Epidermal melanocyte (primary cell): ENCODE data around the gene TDG.

Experiments used
- DNase-seq: peaks from one replicate; pipeline ENCODE4 v3.0.0; 2011; ENCODE audit warnings: low spot score; ENCODE audit not compliant: insufficient read length

The TDG gene

DNA sequence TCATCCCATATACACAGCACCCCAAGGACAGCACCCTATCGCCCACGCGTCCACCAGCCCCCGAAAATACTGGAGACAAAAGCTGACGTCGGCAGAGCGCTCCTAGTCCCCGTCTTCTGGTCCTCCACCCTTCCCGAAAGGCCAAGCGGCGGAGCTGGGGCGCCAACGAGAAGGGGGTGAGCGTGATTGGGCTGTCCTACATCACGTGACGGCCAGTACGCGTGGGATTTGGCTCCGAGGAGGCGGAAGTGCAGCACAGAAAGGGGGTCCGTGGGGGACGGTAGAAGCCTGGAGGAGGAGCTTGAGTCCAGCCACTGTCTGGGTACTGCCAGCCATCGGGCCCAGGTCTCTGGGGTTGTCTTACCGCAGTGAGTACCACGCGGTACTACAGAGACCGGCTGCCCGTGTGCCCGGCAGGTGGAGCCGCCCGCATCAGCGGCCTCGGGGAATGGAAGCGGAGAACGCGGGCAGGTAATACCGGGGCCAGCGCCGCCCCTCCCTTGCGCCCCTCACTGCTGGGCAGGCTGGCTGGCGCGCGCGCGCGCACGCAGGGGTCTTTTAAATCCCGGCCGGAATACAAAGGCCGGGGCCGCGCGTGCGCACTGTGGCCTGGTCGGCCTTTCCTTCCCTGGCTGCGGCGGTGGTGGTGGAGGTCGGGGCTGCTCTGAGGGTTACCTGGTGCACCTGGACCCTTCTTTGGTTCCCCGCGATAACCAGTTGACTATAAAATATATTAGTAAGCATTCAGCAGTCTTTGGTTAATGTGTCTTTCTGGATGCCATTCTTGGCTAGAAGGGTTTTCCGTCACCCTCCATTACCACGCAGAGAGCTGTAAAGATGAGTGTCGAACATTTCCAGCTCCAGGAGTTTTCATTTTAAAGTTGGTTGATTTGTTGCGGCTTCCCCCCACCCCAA, at the start of gene TDG:
TSS of gene TDG (plus strand) at position 283 of the 915 bp plus-strand sequence. CDS start at position 449, 166 bp downstream.
- peak; percentile 83 for DNase-seq

DNA sequence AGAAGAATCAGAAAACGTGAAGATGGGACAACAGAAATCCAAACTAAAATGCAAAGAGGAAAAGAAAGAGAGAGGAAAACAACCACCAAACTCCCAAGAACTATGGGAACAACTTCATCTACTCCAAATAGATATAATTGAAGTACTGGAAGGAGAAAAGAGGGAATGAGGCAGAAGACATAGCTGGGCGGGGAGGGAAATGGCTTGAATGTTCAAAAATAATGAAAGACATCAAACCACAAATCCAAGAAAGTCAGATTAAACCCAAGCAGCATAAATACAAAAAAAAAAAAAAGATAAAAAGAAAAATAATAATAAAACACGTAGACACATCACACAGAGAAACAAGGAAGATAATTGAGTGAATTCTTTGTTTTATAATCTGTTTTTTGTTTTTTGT, 47.8 kb upstream of the TDG start:
- DNase-seq = no peak

DNA sequence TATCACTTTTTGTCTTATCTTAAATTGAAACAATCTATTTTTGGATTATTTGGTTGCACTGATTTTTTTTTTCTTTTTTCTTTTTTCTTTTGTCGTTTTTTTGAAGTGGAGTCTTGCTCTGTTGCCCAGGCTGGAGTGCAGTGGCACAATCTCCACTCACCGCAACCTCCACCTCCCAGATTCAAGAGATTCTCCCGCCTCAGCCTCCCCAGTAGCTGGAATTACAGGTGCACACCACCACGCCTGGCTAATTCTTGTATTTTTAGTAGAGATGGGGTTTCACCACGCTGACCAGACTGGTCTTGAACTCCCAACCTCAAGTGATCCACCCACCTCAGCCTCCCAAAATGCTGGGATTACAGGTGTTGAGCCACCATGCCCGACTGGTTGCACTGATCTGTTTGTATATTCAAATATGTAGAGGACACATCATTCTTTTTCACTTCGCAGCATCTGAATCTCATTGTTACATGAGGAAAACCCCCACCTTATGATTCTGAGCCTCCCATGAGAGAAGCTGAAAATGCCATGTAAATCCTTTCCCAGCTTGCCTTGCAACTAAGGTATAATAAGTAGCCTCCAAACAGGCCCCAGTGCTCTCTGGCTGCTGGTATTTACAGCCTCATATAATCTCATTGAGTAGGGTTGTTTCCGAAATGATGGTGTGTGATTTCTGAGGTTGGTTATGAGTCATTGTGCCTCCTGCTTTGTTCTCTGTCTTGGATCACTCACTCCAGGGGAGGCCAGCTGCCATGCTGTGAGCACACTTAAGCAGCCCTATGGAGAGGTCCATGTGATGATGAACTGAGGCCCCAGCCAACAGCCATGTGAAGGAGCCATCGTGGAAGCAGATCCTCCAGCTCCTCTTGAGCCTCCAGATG, 40.7 kb upstream of the TDG start:
- DNase-seq = no peak

DNA sequence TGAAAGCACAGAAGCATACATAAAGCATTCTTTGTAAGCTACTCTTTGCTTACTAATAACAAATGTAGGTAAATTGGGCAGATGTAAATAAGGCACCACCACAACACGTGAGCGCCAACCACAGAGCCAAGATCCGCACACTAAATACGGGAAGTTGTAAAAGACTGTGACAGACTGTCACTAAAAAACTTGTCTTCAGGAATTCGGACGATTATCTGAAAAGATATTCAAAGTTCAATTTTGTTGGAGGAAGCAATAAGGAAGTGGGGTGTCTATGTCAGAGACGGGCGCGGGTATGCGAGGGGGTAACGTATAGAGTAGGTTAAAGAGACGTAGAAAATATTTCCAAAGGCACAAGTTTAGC, 37.0 kb upstream of the TDG start:
- no peak for DNase-seq

DNA sequence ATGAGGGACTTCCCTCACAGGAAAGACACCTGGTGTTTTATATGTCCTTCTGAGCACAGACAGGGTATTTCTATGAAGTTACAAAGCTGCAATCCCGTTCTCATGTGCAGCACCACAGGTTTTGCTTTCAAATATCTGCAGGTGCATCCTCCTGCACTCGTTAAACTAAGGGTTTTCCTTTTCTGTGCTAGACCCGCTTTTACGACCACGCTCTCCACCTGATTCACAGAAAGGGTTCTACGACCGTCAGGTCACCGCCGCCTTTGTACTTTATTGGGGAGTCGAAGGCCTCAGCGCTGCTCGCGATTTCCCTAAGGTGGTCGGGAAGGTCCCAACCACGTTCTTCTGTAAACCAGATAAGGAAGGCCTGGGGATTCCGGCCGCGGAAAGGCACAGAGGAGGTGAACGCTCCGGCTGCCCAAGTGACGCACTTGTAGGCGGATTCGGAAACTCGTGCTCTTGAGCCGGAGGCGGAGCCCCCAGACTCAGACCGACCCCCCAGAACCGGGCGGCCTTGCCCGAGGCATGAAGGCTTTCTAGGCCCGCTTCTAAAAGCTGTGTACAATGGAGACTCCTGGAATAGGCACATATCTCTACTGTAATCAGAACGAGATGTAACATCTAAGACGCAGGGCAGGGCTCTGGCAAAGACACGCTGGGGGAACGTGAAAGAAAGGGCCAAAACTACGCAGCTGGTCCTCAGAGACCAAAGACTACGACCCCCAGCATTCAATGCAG, 36.5 kb upstream of the TDG start:
- DNase-seq = peak; percentile 82

DNA sequence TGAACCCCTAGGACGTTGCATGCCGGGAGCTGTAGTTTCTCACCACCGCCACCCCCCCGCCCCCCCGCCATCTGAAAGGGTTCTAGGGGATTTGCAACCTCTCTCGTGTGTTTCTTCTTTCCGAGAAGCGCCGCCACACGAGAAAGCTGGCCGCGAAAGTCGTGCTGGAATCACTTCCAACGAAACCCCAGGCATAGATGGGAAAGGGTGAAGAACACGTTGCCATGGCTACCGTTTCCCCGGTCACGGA, 36.0 kb upstream of the TDG start:
- DNase-seq = no peak

DNA sequence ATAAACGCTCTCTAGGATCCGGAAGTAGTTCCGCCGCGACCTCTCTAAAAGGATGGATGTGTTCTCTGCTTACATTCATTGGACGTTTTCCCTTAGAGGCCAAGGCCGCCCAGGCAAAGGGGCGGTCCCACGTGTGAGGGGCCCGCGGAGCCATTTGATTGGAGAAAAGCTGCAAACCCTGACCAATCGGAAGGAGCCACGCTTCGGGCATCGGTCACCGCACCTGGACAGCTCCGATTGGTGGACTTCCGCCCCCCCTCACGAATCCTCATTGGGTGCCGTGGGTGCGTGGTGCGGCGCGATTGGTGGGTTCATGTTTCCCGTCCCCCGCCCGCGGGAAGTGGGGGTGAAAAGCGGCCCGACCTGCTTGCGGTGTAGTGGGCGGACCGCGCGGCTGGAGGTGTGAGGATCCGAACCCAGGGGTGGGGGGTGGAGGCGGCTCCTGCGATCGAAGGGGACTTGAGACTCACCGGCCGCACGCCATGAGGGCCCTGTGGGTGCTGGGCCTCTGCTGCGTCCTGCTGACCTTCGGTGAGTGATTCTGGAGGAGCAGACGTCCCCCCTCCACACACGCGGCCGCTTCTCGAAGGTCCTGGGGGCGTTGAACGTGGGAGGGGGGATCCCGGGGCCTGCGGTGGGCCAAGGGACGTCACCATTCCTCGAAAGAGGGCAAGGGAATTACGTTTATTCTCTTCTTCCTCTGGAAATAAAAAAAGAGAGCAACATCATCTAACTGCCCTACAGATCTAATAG, 35.5 kb upstream of the TDG start, which contains the start of gene HSP90B1:
TSS of gene HSP90B1 (plus strand) at position 377 of the 753 bp plus-strand sequence. CDS start at position 483, 106 bp downstream.
- peak; percentile 97 for DNase-seq

DNA sequence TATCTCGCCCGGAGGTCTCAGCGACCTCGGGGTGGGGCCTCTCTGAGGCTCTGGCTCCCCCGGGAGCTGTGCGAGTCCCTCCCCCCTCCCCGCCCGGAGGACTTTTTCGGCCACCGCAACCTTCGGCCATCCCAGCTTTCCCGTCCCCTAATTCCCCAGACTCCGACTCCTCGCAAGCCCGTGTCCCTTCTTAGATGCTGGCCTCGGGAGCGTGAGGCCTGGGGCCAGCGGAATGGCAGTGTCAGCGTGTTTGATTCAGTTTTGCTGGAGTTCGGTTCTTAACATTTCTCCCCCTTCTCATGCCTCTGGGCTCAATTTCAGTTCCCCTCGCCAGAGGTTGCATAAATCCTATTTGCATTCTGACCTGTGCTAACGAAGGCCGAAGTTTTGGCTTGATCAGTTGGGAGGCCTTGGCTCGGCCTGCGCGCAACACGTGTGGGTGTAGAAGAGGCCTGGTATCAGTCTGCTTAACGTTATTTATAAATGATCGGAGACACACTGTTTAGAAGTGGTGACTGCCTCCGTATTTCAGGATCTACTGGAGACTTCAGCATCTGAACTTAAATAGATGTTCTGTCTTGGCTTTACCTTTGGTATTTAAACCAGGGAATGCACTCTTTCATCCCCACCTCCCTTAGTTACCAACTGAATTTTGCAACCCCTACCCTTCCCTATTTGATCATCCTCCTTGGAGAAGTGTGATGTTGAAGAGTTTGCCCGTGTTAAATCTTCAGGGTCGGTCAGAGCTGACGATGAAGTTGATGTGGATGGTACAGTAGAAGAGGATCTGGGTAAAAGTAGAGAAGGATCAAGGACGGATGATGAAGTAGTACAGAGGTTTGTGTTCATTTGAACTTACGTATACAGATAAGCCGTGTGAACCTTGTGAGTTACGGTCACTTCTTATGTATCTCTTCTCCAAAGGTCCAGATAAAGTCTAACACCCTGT, 34.6 kb upstream of the TDG start:
- no peak for DNase-seq

DNA sequence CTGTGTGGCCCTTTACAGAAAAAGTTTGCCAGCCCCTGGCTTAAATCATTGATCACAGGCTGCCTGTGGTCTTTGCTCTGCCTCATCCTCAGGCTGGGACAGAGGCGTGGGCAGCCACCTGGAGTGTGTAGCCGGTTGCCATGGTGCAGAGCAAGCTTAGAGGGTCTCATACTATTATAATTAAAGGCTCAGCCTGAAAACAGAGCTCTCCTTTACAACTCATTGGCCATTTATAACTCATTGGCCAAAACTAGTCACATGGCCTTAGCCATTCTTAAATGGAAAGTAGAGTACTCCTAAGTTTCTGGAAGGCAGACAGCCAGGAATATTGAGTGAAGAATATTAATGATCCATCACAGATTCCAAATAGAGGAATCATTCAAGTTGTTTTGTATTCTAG, 32.4 kb upstream of the TDG start:
- no peak for DNase-seq

DNA sequence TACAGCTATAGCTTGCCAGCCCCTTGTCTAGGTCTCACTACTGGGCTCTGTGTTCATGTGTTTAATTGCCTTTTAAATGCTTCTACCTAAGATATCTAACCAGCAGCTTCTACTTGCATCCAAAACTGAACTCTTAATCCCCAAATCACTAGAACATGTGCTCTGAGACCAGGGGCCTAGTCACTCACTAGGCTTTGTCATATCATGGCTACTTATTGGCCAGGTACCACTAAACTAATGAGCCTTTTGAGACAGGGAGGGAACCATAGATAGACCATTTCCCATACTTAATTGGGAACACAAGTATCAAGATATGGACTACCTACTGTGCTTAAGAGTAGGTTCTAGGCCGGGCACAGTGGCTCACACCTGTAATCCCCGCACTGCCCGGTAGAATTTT, 29.0 kb upstream of the TDG start:
- no peak for DNase-seq

DNA sequence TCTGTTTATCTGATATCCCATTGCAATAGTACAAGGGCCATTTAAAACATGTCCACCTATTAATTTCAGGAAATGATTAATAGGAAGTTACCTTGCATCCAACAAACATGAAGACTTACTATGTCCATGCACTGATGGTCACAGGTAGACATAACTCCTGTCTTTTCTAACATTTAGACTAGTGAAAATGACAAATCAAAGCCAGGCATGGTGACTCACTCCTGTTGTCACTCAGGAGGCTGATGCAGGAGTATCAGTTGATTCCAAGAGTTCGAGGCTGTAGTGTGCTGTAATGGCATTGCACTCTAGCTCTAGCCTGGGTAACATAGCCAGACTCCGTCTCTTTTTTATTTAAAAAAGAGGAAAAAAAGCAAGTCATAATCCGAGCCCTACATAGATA, 20.7 kb upstream of the TDG start:
- no peak for DNase-seq

DNA sequence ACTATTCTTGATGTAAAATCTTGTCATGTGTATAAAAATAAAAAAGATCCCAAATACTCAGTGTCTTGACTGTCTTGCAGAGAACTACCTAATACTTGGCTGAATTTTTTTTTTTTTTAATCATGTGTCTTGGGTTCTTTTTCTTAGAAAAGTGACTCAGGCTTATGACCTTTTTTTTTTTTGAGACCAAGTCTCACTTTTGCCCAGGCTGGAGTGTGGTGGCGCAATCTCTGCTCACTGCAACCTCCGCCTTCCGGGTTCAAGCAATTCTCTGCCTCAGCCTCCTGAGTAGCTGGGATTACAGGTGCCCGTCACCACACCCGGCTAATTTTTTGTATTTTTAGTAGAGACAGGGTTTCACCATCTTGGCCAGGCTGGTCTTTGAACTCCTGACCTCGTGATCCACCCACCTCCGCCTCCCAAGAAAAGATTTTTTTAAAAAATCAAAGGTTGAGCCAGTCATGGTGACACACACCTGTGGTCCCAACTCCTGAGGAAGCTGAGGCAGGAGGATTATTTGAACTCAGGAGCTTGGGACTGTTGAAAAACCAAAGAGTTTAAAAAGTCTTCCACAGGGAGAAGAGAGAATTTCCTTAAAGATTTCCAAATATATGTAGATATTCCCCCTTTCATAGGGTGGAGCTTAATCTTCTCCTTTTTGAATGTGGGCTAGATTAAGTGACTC, 17.7 kb upstream of the TDG start:
- no peak for DNase-seq

DNA sequence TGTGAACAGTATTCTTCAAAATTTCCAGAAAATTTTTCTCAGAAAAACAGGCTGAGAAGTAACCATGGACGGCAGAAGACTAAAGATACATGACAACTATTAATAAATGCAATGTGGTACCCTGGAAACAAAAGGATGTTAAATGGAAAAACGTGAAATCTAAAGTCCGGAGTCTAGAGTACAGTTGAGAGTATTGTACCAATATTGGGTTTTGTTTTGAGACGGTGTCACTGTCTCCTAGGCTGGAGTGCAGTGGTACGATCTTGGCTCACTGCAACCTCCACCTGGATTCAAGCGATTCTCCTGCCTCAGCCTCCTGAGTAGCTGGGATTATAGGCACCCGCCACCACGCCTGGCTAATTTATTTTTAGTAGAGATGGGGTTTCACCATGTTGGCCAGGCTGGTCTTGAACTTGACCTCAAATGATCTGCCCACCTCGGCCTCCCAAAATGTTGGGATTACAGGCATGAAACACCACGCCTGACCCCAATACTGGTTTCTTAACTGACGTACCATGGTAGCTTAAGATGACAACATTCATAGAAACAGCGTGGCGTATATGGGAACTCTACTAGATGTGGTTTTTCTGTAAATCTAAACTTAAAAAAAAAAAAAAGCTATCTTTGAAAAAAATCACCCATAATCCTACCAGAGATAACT, 16.8 kb upstream of the TDG start:
- DNase-seq = no peak

DNA sequence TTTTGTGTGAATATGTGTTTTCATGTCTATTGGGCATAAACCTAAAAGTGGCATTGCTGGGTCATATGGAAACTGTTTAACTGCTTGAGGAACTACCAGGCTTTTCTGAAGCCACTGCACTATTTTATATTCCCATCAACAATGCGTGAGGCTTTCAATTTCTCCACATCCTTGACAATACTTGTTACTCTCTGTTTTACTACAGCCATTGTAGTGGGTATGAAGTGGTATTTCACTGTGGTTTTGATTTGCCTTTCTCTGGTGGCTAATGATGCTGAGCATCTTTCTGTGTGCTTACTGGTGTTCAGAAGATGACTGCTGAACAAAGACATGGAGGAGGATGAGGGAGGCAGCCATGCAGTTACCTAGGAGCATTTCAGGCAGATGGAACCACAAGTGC, 13.2 kb upstream of the TDG start:
- DNase-seq = no peak

DNA sequence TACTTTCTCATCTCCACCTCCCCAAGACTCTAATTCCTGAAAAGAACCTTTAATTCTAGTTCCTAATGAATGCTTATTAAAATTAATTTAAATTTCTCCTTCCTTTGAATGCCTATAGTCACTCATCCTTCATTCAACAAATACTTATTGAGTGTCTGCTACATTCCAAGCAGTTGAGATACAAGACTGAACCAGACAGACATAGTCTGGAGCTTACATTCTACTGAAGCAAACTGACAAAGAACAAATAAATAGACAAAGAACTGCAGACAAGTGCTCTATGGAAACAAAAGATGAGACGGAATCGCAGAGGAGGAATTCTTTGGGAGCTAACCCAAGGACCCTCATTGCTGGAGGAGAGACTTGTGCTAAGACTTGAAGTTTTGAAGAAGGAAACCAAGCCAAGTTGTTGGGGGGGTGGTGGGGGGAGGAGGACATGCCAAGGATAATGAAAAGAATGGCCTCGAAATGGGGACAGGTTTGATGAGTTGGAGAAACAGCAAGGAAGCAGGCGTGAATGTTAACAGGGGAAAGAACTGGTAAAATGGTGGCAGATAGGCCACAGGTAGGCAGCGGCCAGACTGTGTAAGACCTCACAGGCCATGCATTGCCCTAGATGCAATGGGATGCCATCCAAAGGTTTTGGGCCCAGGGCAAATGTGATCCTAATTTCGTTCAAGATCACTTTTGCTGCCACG, 9.7 kb upstream of the TDG start:
- DNase-seq = no peak

DNA sequence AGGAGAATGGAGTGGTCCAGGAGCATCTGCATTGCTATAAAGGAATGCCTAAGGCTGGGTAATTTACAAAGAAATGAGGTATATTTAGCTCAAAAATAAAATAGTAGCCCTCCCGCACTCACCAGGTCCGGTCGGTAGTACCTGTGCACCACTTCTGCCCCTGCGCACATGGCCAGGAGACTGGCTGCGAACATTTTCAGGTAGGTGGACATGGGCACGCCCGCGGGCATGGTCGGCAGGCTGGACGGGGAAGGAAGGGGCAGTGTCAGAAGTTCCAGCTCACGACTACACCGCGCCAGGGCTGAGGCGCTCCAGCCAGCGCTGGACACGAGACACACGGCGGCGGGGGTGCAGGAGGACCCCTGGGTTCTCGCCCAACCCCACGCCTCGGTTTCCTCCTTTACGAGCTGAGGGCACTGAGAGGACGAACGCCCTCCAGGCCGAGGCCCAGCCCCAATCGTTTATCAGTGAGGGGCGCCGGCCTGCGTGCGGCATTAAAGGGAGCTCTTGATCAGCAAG, 9.1 kb upstream of the TDG start:
- DNase-seq = no peak

DNA sequence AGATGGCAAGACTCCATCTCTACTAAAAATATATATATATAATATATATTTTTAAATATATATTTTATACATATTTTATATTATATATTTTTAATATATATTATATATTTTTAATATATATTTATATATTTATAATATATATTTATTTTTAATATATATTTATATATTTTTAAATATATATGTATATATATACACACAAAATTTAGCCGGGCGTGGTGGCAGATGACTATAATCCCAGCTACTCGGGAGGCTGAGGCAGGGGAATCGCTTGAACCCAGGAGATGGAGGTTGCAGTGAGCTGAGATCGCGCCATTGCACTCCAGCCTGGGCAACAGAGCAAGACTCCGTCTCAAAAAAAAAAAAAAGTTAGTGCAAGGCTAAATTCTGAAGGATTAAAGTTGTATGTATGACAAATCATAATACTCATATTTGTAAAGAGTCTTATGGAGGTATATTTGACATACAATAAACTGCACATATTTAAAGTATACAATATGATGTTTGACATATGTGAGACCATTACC, 7.7 kb upstream of the TDG start:
- no peak for DNase-seq

DNA sequence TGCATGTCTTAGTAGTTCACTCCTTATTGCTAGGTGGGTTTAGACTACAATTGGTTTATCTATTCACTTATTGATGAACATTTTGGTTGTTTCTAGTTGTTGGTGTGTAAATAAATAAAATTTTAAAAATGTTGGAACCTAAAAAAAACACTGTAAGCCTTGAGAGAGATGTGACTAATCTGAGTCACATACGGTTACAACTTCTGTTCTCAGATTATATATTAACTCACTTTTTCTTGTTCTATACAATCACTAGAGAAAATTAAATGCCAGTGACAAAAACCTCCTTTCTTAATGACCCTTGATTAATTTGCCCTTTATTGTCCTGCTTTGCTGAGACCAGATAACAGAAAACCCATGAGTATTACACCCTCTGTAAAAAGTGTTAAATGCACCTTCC, 7.1 kb upstream of the TDG start:
- DNase-seq = no peak
